Measurements from ENCODE around the gene ZNRF3. TPM values are rescaled to one million over a fixed set of nuclear protein-coding genes. Genes with fewer than 3 reads are reported as not detected.
"Not testable (repeated sequence)": the region's sequence is repeated elsewhere in the genome, so short reads cannot be mapped to it uniquely, and the experiment has no call there.

The ZNRF3 gene
- total RNA-seq, 1 donor from 2014 or later = 23.1 TPM

DNA sequence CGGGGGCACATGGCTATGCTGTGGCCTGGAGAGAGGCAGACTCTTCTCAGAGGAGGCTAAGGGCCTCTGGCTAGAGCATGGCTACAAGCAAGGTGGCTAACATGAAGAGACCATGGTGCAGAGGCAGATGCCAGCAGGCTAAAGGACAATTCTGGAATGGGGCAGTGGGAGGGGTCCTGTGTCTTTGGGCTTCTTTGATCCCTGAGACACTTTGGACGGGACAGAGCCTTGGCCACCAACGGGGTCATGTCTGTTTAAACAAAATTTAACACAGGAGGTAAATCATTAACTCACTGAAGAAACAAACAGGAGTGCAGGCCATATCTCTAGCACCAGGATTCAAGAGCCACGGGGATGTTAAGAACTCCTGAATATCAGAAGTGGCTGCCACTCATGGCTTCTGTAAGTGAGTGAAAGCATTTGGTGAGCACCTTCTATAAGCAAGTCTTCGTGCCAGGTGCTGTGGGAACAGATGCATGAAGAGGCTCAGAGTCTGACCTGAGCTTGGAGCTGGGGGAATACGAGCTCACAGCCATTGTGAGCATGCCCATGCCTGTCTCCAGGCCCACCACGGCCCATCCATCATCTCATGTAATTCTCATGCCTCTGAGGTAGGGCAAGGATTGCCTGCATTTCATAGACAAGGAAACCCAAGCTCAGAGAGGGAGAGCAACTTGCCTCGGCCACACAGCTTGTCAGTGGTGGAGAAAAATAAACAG, 18.3 kb upstream of the ZNRF3 start:
- no peak for DNase-seq (ENCODE audit: extremely low spot score, unreplicated experiment)
- no peak overlapping the region for H3K27ac Mint-ChIP-seq
- no peaks in the 10 kb centered on the region for H3K36me3 Mint-ChIP-seq
- H3K4me1 Mint-ChIP-seq (ENCODE audit: unreplicated experiment) = peaks cover 12% of the 10 kb centered on the region
- H3K27me3 Mint-ChIP-seq = no peaks in the 10 kb centered on the region
- H3K4me3 Mint-ChIP-seq = no peak overlapping the region
- no peak for TF ChIP-seq CTCF (conservative IDR thresholded peaks at IDR 0.05)
- H3K9me3 Mint-ChIP-seq = no peaks in the 10 kb centered on the region

- no peak overlapping the region for H3K4me3 Mint-ChIP-seq
- H3K9me3 Mint-ChIP-seq = no peaks in the 10 kb centered on the region
- no peak overlapping the region for H3K27ac Mint-ChIP-seq
- peaks cover 16% of the 10 kb centered on the region for H3K4me1 Mint-ChIP-seq (ENCODE audit: unreplicated experiment)
- TF ChIP-seq CTCF (conservative IDR thresholded peaks at IDR 0.05) = no peak
- no peaks in the 10 kb centered on the region for H3K27me3 Mint-ChIP-seq
- DNase-seq (ENCODE audit: extremely low spot score, unreplicated experiment) = no peak
- no peaks in the 10 kb centered on the region for H3K36me3 Mint-ChIP-seq
Measured at GRCh38 chr22:28867191-28867590, 16.2 kb upstream of the ZNRF3 start.

- not testable (repeated sequence) for H3K4me3 Mint-ChIP-seq; H3K9me3 Mint-ChIP-seq; H3K27ac Mint-ChIP-seq; H3K36me3 Mint-ChIP-seq; DNase-seq (ENCODE audit: extremely low spot score, unreplicated experiment); H3K27me3 Mint-ChIP-seq
- H3K4me1 Mint-ChIP-seq (ENCODE audit: unreplicated experiment) = peaks cover 18% of the 10 kb centered on the region
Measured at GRCh38 chr22:28868389-28868788, 15.0 kb upstream of the ZNRF3 start.

GRCh38 chr22:28869736-28870135, 13.6 kb upstream of the ZNRF3 start:
- Mint-ChIP-seq H3K36me3 (no peaks in the 10 kb centered on the region), H3K4me1 (ENCODE audit: unreplicated experiment) (peaks cover 19% of the 10 kb centered on the region), H3K9me3 (peaks cover 5% of the 10 kb centered on the region), H3K27ac (no peak overlapping the region), H3K27me3 (no peaks in the 10 kb centered on the region), H3K4me3 (no peak overlapping the region)
- no peak for DNase-seq (ENCODE audit: extremely low spot score, unreplicated experiment)
- no peak for TF ChIP-seq CTCF (conservative IDR thresholded peaks at IDR 0.05)

DNA sequence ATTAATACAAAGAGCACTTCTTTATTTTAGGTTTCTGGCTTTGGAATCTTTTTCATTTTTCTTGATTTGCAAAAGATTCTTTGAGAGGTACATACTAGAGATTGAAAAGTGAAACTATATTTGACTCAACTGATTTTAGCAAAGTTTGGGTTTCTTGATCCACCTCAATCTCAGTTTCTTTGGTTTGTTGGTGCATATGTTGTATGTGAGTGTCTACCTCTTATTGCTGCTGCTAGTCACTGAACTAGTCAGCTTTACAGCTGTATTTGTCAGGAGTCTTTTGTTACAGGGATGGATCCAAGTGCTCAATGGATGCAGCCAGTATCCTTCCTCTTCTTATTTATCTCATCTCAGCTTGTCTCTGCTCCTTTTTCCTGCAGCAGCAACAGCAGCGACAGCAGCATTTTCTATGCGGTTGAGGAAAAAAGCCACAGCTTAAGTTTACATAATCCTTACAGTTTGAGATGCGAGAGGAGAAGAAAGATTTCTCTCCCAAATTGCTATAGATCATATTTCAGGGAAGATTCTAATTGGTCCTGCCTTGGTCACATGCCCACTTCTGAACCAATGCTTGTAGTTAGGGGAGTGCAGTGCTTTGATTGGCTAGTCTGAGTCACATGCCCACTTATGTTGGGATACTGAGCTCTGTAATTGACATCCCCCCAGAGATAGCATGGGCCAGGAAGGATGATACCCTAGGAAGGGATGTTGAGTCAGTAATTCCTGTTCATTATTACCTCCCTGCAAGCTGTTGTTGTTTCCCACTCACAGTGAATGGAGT, 10.0 kb upstream of the ZNRF3 start:
- Mint-ChIP-seq H3K27ac (peak overlapping the region; percentile 63), H3K36me3 (no peaks in the 10 kb centered on the region)

More for the DNA sequence above, 10.0 kb upstream of the ZNRF3 start:
- H3K4me1 Mint-ChIP-seq (ENCODE audit: unreplicated experiment) = peaks cover 19% of the 10 kb centered on the region
- no peaks in the 10 kb centered on the region for H3K27me3 Mint-ChIP-seq
- no peak for TF ChIP-seq CTCF (conservative IDR thresholded peaks at IDR 0.05)
- peaks cover 5% of the 10 kb centered on the region for H3K9me3 Mint-ChIP-seq
- no peak overlapping the region for H3K4me3 Mint-ChIP-seq
- no peak for DNase-seq (ENCODE audit: extremely low spot score, unreplicated experiment)
